Measurements from ENCODE around the gene NRP1. TPM values are rescaled to one million over a fixed set of nuclear protein-coding genes. Genes with fewer than 3 reads are reported as not detected.

NRP1 gene
- total RNA-seq, 1 experiment from 2014 or later: 555 TPM

DNA sequence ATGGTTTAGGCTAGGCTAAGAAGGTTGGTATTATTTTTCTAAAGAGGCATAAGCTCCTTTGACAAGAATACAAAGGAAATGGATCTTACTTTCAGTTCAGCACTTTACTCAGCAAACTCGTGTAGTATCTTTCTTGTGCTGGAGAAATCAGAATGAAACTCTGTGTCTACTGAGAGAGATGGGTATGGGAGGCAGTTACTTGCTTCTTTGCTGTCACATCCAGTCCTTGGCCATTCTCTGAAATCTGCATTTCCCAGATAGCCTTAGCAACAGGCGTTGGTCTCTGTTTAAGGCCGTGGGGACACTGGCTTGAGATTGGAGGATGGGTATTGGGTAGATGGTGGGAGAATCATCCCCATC is 180.5 kb downstream of the NRP1 start:
- Histone ChIP-seq H3K36me3 (ENCODE audit: low read depth, low read length) (no peaks in the 10 kb centered on the region), H2AFZ (ENCODE audit: low read length) (no peak overlapping the region), H3K4me1 (ENCODE audit: insufficient read depth, low read length) (peaks cover 42% of the 10 kb centered on the region), H3K9me3 (ENCODE audit: low read length) (no peaks in the 10 kb centered on the region), H3K4me2 (ENCODE audit: low read length) (no peak overlapping the region), H3K27ac (ENCODE audit: low read length) (no peak overlapping the region), H3K4me3 (ENCODE audit: low read length) (no peak overlapping the region), H3K27me3 (ENCODE audit: low read length) (no peaks in the 10 kb centered on the region), H3K9me2 (replicated peaks; ENCODE audit: low read length) (no peaks in the 10 kb centered on the region), H3F3A (ENCODE audit: low read length, unreplicated experiment) (peaks cover 9% of the 10 kb centered on the region), H4K20me1 (ENCODE audit: low read length) (no peaks in the 10 kb centered on the region), H3K9ac (ENCODE audit: low read length) (no peak overlapping the region), H3K79me2 (ENCODE audit: low read length) (no peaks in the 10 kb centered on the region)
- intact Hi-C loops (cut with micrococcal nuclease): no loop called here
- POLR2A ChIA-PET (ENCODE audit: unreplicated experiment): no interaction called here
- DNase-seq: no peak
- TF ChIP-seq, protein P1, sequence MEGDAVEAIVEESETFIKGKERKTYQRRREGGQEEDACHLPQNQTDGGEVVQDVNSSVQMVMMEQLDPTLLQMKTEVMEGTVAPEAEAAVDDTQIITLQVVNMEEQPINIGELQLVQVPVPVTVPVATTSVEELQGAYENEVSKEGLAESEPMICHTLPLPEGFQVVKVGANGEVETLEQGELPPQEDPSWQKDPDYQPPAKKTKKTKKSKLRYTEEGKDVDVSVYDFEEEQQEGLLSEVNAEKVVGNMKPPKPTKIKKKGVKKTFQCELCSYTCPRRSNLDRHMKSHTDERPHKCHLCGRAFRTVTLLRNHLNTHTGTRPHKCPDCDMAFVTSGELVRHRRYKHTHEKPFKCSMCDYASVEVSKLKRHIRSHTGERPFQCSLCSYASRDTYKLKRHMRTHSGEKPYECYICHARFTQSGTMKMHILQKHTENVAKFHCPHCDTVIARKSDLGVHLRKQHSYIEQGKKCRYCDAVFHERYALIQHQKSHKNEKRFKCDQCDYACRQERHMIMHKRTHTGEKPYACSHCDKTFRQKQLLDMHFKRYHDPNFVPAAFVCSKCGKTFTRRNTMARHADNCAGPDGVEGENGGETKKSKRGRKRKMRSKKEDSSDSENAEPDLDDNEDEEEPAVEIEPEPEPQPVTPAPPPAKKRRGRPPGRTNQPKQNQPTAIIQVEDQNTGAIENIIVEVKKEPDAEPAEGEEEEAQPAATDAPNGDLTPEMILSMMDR (conservative IDR thresholded peaks at IDR 0.05; ENCODE audit: low read depth, low read length): no peak
- no peak for TF ChIP-seq EZH2 (IDR thresholded peaks at IDR 0.05; ENCODE audit: low read length, unreplicated experiment)
- no peak for TF ChIP-seq EZH2phosphoT487 (IDR thresholded peaks at IDR 0.05; ENCODE audit: borderline replicate concordance, low read length)
- no TSS peak for BruUV-seq (replicated peaks)
- no peak for ATAC-seq
- CTCF ChIA-PET: interaction anchor here (1.5 to 2.3 kb wide), 3 partner anchors 20 to 145 kb away, joined by 3 to 46 read pairs (median 6); no protein-coding TSS in a partner anchor

DNA sequence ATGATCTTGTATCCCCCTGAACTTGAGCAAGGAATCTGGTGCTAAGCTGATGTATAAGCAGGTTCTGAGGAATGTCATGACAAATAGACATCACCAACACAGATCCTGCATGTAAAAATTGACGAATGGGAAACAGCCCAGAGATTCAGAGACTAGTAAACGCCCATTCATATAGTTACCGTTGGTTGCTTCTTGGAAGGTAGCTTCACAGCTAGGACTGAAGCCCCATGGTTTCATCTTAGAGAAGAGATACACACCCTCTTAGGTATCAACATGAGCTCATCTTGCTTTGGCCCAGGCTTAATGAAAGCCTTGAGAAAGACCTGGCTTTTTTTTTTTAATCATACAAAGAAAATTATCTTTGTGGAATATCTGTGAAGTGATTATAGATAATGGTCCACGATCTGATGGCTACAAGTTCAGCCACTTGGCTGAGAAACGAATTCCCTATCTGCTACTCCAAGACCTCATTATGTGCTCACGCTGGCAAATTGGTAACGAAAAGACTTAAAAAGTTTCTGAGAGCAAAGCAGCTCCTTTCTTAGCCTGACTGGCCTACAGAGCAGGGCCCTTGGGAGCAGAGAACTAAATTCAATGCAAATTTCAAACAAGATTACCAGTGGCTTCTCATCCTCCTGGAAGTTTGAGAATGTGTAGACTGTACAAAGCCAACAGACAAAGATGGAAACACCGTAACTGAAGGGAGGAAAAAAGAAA is 181.1 kb downstream of the NRP1 start:
- H2AFZ ChIP-seq (ENCODE audit: low read length): no peak overlapping the region
- DNase-seq (no peak), ATAC-seq (no peak)
- no peaks in the 10 kb centered on the region for H4K20me1 ChIP-seq (ENCODE audit: low read length)
- H3K9me2 ChIP-seq (replicated peaks; ENCODE audit: low read length): no peaks in the 10 kb centered on the region
- no peaks in the 10 kb centered on the region for H3K27me3 ChIP-seq (ENCODE audit: low read length)
- H3K27ac ChIP-seq (ENCODE audit: low read length): no peak overlapping the region
- H3K79me2 ChIP-seq (ENCODE audit: low read length): no peaks in the 10 kb centered on the region
- H3K9ac ChIP-seq (ENCODE audit: low read length): no peak overlapping the region
- BruUV-seq (replicated peaks): no TSS peak
- no peak for TF ChIP-seq EZH2phosphoT487 (IDR thresholded peaks at IDR 0.05; ENCODE audit: borderline replicate concordance, low read length)
- no peak for TF ChIP-seq EZH2 (IDR thresholded peaks at IDR 0.05; ENCODE audit: low read length, unreplicated experiment)
- TF ChIP-seq, protein P1 (conservative IDR thresholded peaks at IDR 0.05; ENCODE audit: low read depth, low read length): no peak
- H3K9me3 ChIP-seq (ENCODE audit: low read length): no peaks in the 10 kb centered on the region; the same call in 1 of the 2 replicates
- peaks cover 9% of the 10 kb centered on the region for H3F3A ChIP-seq (ENCODE audit: low read length, unreplicated experiment)
- CTCF ChIA-PET: interaction anchor here (1.5 kb wide), 2 partner anchors 20 to 144 kb away, joined by 3 to 6 read pairs; no protein-coding TSS in a partner anchor
- intact Hi-C loops (cut with micrococcal nuclease): no loop called here
- H3K4me3 ChIP-seq (ENCODE audit: low read length): no peak overlapping the region
- peaks cover 42% of the 10 kb centered on the region for H3K4me1 ChIP-seq (ENCODE audit: insufficient read depth, low read length)
- no peak overlapping the region for H3K4me2 ChIP-seq (ENCODE audit: low read length)
- H3K36me3 ChIP-seq (ENCODE audit: low read depth, low read length): no peaks in the 10 kb centered on the region
- POLR2A ChIA-PET (ENCODE audit: unreplicated experiment): interaction anchor here (0.5 to 0.6 kb wide), 2 partner anchors 11 to 105 kb away, joined by 3 to 6 read pairs; no protein-coding TSS in a partner anchor

DNA sequence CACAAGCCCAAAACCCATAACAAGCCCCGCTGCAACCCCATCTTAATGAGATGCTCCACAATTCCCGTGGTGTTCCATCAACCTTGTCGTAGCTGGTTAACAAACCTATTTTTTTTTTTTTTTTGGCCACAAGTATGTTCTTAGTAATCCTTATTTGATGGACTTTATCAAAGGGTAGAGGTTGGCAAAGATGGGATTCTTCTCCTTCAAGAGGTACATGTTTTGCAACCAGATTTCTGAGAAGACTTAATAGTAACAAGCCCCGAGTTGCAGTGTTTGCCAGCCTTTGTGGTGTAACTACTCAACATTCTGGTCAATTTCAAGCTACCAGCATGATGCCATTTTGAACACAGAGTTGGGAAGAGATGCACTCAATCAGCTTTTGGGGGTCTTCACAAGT is 181.7 kb downstream of the NRP1 start:
- BruUV-seq (replicated peaks): no TSS peak
- DNase-seq (no peak), ATAC-seq (no peak)
- H3K4me1 ChIP-seq (ENCODE audit: insufficient read depth, low read length): peaks cover 41% of the 10 kb centered on the region
- no peak overlapping the region for H3K27ac ChIP-seq (ENCODE audit: low read length)
- H3K9me3 ChIP-seq (ENCODE audit: low read length): no peaks in the 10 kb centered on the region; the same call in 1 of the 2 replicates
- H3K27me3 ChIP-seq (ENCODE audit: low read length): no peaks in the 10 kb centered on the region
- H3K4me3 ChIP-seq (ENCODE audit: low read length): no peak overlapping the region
- H3F3A ChIP-seq (ENCODE audit: low read length, unreplicated experiment): peaks cover 9% of the 10 kb centered on the region
- TF ChIP-seq, protein P1 (conservative IDR thresholded peaks at IDR 0.05; ENCODE audit: low read depth, low read length): no peak
- H2AFZ ChIP-seq (ENCODE audit: low read length): no peak overlapping the region
- CTCF ChIA-PET: interaction anchor here (1.5 kb wide), 1 partner anchor 144 kb away, joined by 3 read pairs; no protein-coding TSS in a partner anchor
- H3K9ac ChIP-seq (ENCODE audit: low read length): no peak overlapping the region
- POLR2A ChIA-PET (ENCODE audit: unreplicated experiment): interaction anchor here (0.5 to 0.6 kb wide), 2 partner anchors 11 to 106 kb away, joined by 3 to 6 read pairs; no protein-coding TSS in a partner anchor
- H3K9me2 ChIP-seq (replicated peaks; ENCODE audit: low read length): no peaks in the 10 kb centered on the region
- intact Hi-C loops (cut with micrococcal nuclease): no loop called here
- H3K4me2 ChIP-seq (ENCODE audit: low read length): no peak overlapping the region
- H3K36me3 ChIP-seq (ENCODE audit: low read depth, low read length): no peaks in the 10 kb centered on the region
- H3K79me2 ChIP-seq (ENCODE audit: low read length): no peaks in the 10 kb centered on the region
- no peaks in the 10 kb centered on the region for H4K20me1 ChIP-seq (ENCODE audit: low read length)

All from PC-3 (cell line).